Breast epithelium (tissue), 3 donors: ENCODE measurements around the gene ASB4.

Experiments used
- CTCF ChIP-seq, 3 donors: fragments of 450-650 bp; IDR thresholded peaks; one replicate each; pipeline ENCODE4 v1.5.1; 2016 to 2017; ENCODE audit warnings: antibody characterized with exemption in 3 of 3, mild to moderate bottlenecking in 3 of 3, moderate library complexity in 3 of 3
- POLR2A ChIP-seq: fragments of 450-650 bp; IDR thresholded peaks from one replicate; pipeline ENCODE4 v1.6.1; 2016; ENCODE audit warnings: antibody characterized with exemption, mild to moderate bottlenecking, moderate library complexity
- POLR2AphosphoS5 ChIP-seq, 3 donors: sonication (generic); formaldehyde crosslinking; IDR thresholded peaks; one replicate each; pipeline ENCODE4 v1.6.1; 2017; ENCODE audit warnings: antibody characterized with exemption in 3 of 3

- TF ChIP-seq CTCF (IDR thresholded peaks at IDR 0.05), result no peak
- no peak for TF ChIP-seq POLR2A
- TF ChIP-seq POLR2AphosphoS5 (IDR thresholded peaks at IDR 0.05), result no peak
Observed at GRCh38 chr7:95529701-95530100, 44.0 kb downstream of the ASB4 start.
